WERI-Rb-1 (cell line): ENCODE results near the gene GRIA2.

Source experiments
- DNase-seq: peaks from one replicate; pipeline ENCODE4 v3.0.0-alpha.2; 2020
- H3K27ac ChIP-seq: fragments of 250-450 bp; sonication (Bioruptor Pico); 2 replicates; pipeline ENCODE4 v1.5.1; 2020; ENCODE audit warnings: mild to moderate bottlenecking, moderate library complexity
- H3K27me3 ChIP-seq: fragments of 250-450 bp; sonication (Bioruptor Pico); 2 replicates; pipeline ENCODE4 v1.5.1; 2021; ENCODE audit warnings: mild to moderate bottlenecking, low read depth, moderate library complexity; ENCODE audit not compliant: insufficient read depth, severe bottlenecking
- H3K36me3 ChIP-seq: fragments of 250-450 bp; sonication (Bioruptor Pico); 2 replicates; pipeline ENCODE4 v1.5.1; 2020; ENCODE audit warnings: mild to moderate bottlenecking, moderate library complexity
- H3K4me3 ChIP-seq: 2 replicates; pipeline ENCODE4 v1.5.1; 2011; ENCODE audit warnings: low read depth, mild to moderate bottlenecking, control low read depth, low read length
- H3K9me3 ChIP-seq: fragments of 250-450 bp; sonication (Bioruptor Pico); 2 replicates; pipeline ENCODE4 v1.5.1; 2021; ENCODE audit warnings: mild to moderate bottlenecking, moderate library complexity; ENCODE audit not compliant: severe bottlenecking
- CTCF ChIP-seq: IDR thresholded peaks from 2 replicates; pipeline ENCODE4 v1.5.1; 2011; ENCODE audit warnings: low read depth, mild to moderate bottlenecking, control low read depth, inconsistent platforms, low read length

The GRIA2 gene

GRCh38 chr4:157303471-157303960, 83.0 kb downstream of the GRIA2 start:
- no peak for TF ChIP-seq CTCF
- H3K27ac ChIP-seq: no peak overlapping the region
- no peaks in the 10 kb centered on the region for H3K36me3 ChIP-seq
- H3K9me3 ChIP-seq: no peaks in the 10 kb centered on the region
- no peak overlapping the region for H3K4me3 ChIP-seq
- H3K27me3 ChIP-seq: no peaks in the 10 kb centered on the region
- DNase-seq: no peak

GRCh38 chr4:157304769-157305168, 84.2 kb downstream of the GRIA2 start:
- no peak overlapping the region for H3K4me3 ChIP-seq
- no peaks in the 10 kb centered on the region for H3K9me3 ChIP-seq
- no peaks in the 10 kb centered on the region for H3K36me3 ChIP-seq
- H3K27me3 ChIP-seq: no peaks in the 10 kb centered on the region
- H3K27ac ChIP-seq: no peak overlapping the region
- no peak for TF ChIP-seq CTCF
- no peak for DNase-seq

GRCh38 chr4:157312702-157313101, 92.2 kb downstream of the GRIA2 start:
- no peaks in the 10 kb centered on the region for H3K27me3 ChIP-seq
- TF ChIP-seq CTCF: no peak
- H3K9me3 ChIP-seq: no peaks in the 10 kb centered on the region
- no peaks in the 10 kb centered on the region for H3K36me3 ChIP-seq
- H3K4me3 ChIP-seq: no peak overlapping the region
- DNase-seq: no peak
- no peak overlapping the region for H3K27ac ChIP-seq

- no peak overlapping the region for H3K27ac ChIP-seq
- H3K4me3 ChIP-seq: no peak overlapping the region
- no peaks in the 10 kb centered on the region for H3K36me3 ChIP-seq
- DNase-seq: no peak
- H3K27me3 ChIP-seq: no peaks in the 10 kb centered on the region
- TF ChIP-seq CTCF: no peak
- H3K9me3 ChIP-seq: no peaks in the 10 kb centered on the region
These were observed 94.4 kb downstream of the GRIA2 start for GRCh38 chr4:157314906-157315305.

- Histone ChIP-seq H3K27me3 (no peaks in the 10 kb centered on the region), H3K4me3 (no peak overlapping the region), H3K9me3 (no peaks in the 10 kb centered on the region), H3K27ac (no peak overlapping the region), H3K36me3 (no peaks in the 10 kb centered on the region)
- DNase-seq: no peak
- TF ChIP-seq CTCF: no peak
These were observed 95.4 kb downstream of the GRIA2 start for GRCh38 chr4:157315968-157316367.

GRCh38 chr4:157320092-157320491, 99.6 kb downstream of the GRIA2 start:
- Histone ChIP-seq H3K4me3 (no peak overlapping the region), H3K9me3 (no peaks in the 10 kb centered on the region), H3K27me3 (no peaks in the 10 kb centered on the region), H3K27ac (no peak overlapping the region), H3K36me3 (no peaks in the 10 kb centered on the region)
- DNase-seq: no peak
- no peak for TF ChIP-seq CTCF
